ENCODE results near the gene ZNF595. TPM values are rescaled to one million over a fixed set of nuclear protein-coding genes. Genes with fewer than 3 reads are reported as not detected.

Gene ZNF595
- total RNA-seq, 1 donor from 2014 or later = 3.3 TPM

Other genes with a start within 250 kb of the ZNF595 start
- gene ZNF718, start 71.2 kb downstream of the ZNF595 start, total RNA-seq = 11.1 and 11.3 TPM in 2 replicates